Activated T-cell treated with anti-CD3 and anti-CD28 coated beads for 1 hour (primary cell): ENCODE data around the gene PNCK.
"Not testable (repeated sequence)": the region's sequence is repeated elsewhere in the genome, so short reads cannot be mapped to it uniquely, and the experiment has no call there.

Experiments used
- DNase-seq: peaks from one replicate; pipeline ENCODE4 v3.0.0-alpha.2; 2020; ENCODE audit warnings: low read depth

PNCK gene

GRCh38 chrX:153699210-153699783 lies 25.7 kb upstream of the PNCK start:
- DNase-seq, result not testable (repeated sequence)

- DNase-seq, result no peak
These were observed 24.6 kb upstream of the PNCK start for GRCh38 chrX:153697924-153698865.

- not testable (repeated sequence) for DNase-seq
These were observed 23.5 kb upstream of the PNCK start for GRCh38 chrX:153696986-153697722.

- not testable (repeated sequence) for DNase-seq
These were observed 22.9 kb upstream of the PNCK start for GRCh38 chrX:153696538-153696937.

- no peak for DNase-seq
These were observed 22.5 kb upstream of the PNCK start for GRCh38 chrX:153696100-153696499.

GRCh38 chrX:153694687-153695270 lies 21.2 kb upstream of the PNCK start:
- DNase-seq, result no peak

- DNase-seq, result not testable (repeated sequence)
These were observed 20.6 kb upstream of the PNCK start for GRCh38 chrX:153694256-153694655.

- no peak for DNase-seq
These were observed 19.8 kb upstream of the PNCK start for GRCh38 chrX:153693216-153694086.

GRCh38 chrX:153692611-153693156 lies 19.1 kb upstream of the PNCK start:
- DNase-seq, result no peak

GRCh38 chrX:153692003-153692402 lies 18.4 kb upstream of the PNCK start:
- no peak for DNase-seq

- DNase-seq, result not testable (repeated sequence)
These were observed 17.6 kb upstream of the PNCK start for GRCh38 chrX:153691032-153691827.

- DNase-seq, result no peak
These were observed 16.9 kb upstream of the PNCK start for GRCh38 chrX:153690466-153690865.

GRCh38 chrX:153689654-153690465 lies 16.2 kb upstream of the PNCK start:
- DNase-seq, result no peak

GRCh38 chrX:153688911-153689590 lies 15.4 kb upstream of the PNCK start:
- no peak for DNase-seq

GRCh38 chrX:153688506-153688905 lies 14.9 kb upstream of the PNCK start:
- no peak for DNase-seq

- no peak for DNase-seq
These were observed 14.5 kb upstream of the PNCK start for GRCh38 chrX:153688071-153688470.

- DNase-seq, result peak; percentile 19
These were observed 13.8 kb upstream of the PNCK start, which contains the start of gene SLC6A8 for GRCh38 chrX:153687121-153688039. Gene SLC6A8, plus strand, starts transcription at chrX:153687926. Its CDS starts 649 bp downstream, at chrX:153688575.
